WTC11 (cell line): Measurements from ENCODE around the gene ARL15.

Source experiments
- ELF4 ChIP-seq: sonication (generic); formaldehyde crosslinking; IDR thresholded peaks from 2 replicates; pipeline ENCODE4 v1.8.1; 2022; ENCODE audit warnings: low read depth, mild to moderate bottlenecking, moderate library complexity, missing genetic modification reagents
- ESRRA ChIP-seq: sonication (generic); formaldehyde crosslinking; IDR thresholded peaks from 2 replicates; pipeline ENCODE4 v1.8.1; 2022; ENCODE audit warnings: mild to moderate bottlenecking, missing genetic modification reagents, borderline replicate concordance
- RELA ChIP-seq: sonication (generic); formaldehyde crosslinking; IDR thresholded peaks from 2 replicates; pipeline ENCODE4 v1.8.1; 2022; ENCODE audit warnings: missing genetic modification reagents, mild to moderate bottlenecking, borderline replicate concordance
- TF ChIP-seq, protein P1 (sequence below): sonication (generic); formaldehyde crosslinking; IDR thresholded peaks from 2 replicates; pipeline ENCODE4 v1.8.1; 2022; ENCODE audit warnings: missing genetic modification reagents, borderline replicate concordance
- TF ChIP-seq, protein P2 (sequence below): fragments of 200-600 bp; IDR thresholded peaks from 2 replicates; pipeline ENCODE4 v1.8.0; 2022; ENCODE audit warnings: antibody characterized with exemption
- TF ChIP-seq, protein P3 (sequence below): fragments of 250-450 bp; sonication (Bioruptor Pico); IDR thresholded peaks from 2 replicates; pipeline ENCODE4 v1.9.0; 2021; ENCODE audit warnings: mild to moderate bottlenecking

DNA sequence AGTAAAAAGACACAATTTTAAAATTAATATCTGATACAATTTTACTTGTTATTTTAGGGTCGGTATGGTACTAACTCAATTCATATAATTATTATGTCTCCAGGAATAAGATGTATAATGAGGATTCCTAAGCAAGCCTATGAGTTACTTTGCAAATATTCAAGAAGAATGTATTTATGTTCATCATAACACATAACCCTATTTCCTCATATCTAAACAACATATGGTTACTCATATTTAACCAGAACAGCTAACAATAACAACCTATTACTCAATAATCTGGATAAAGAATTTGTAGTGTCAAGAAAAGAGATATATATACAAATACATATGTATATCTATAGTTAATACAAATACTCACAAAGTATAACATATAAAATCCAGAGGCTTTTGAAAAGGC, 285.9 kb downstream of the ARL15 start:
- TF ChIP-seq, protein P1, sequence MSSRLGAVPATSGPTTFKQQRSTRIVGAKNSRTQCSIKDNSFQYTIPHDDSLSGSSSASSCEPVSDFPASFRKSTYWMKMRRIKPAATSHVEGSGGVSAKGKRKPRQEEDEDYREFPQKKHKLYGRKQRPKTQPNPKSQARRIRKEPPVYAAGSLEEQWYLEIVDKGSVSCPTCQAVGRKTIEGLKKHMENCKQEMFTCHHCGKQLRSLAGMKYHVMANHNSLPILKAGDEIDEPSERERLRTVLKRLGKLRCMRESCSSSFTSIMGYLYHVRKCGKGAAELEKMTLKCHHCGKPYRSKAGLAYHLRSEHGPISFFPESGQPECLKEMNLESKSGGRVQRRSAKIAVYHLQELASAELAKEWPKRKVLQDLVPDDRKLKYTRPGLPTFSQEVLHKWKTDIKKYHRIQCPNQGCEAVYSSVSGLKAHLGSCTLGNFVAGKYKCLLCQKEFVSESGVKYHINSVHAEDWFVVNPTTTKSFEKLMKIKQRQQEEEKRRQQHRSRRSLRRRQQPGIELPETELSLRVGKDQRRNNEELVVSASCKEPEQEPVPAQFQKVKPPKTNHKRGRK (CRISPR knock-in tag) = no peak
- TF ChIP-seq, protein P2, sequence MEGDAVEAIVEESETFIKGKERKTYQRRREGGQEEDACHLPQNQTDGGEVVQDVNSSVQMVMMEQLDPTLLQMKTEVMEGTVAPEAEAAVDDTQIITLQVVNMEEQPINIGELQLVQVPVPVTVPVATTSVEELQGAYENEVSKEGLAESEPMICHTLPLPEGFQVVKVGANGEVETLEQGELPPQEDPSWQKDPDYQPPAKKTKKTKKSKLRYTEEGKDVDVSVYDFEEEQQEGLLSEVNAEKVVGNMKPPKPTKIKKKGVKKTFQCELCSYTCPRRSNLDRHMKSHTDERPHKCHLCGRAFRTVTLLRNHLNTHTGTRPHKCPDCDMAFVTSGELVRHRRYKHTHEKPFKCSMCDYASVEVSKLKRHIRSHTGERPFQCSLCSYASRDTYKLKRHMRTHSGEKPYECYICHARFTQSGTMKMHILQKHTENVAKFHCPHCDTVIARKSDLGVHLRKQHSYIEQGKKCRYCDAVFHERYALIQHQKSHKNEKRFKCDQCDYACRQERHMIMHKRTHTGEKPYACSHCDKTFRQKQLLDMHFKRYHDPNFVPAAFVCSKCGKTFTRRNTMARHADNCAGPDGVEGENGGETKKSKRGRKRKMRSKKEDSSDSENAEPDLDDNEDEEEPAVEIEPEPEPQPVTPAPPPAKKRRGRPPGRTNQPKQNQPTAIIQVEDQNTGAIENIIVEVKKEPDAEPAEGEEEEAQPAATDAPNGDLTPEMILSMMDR = no peak
- TF ChIP-seq, protein P3, sequence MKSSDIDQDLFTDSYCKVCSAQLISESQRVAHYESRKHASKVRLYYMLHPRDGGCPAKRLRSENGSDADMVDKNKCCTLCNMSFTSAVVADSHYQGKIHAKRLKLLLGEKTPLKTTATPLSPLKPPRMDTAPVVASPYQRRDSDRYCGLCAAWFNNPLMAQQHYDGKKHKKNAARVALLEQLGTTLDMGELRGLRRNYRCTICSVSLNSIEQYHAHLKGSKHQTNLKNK (CRISPR knock-in tag) = no peak
- TF ChIP-seq RELA (CRISPR knock-in tag) = no peak
- no peak for TF ChIP-seq ELF4 (CRISPR knock-in tag)
- no peak for TF ChIP-seq ESRRA (CRISPR knock-in tag)
